Fibroblast of pulmonary artery (primary cell): ENCODE results near the gene FMN1.

Source experiments
- DNase-seq: peaks from one replicate; pipeline ENCODE4 v3.0.0-alpha.2; 2010; ENCODE audit warnings: low read depth
- H3K4me3 ChIP-seq: replicated peaks from 2 replicates; pipeline ENCODE4 v1.5.1; 2011; ENCODE audit warnings: low read depth, mild to moderate bottlenecking, control low read depth, low read length, moderate library complexity
- CTCF ChIP-seq: IDR thresholded peaks from 2 replicates; pipeline ENCODE4 v1.5.1; 2011; ENCODE audit warnings: mild to moderate bottlenecking, control low read depth, low read length, inconsistent platforms; ENCODE audit errors: missing control alignments

FMN1 gene

GRCh38 chr15:33104212-33104611 lies 90.3 kb downstream of the FMN1 start:
- H3K4me3 ChIP-seq = no peak overlapping the region
- no peak for TF ChIP-seq CTCF

GRCh38 chr15:33101036-33101435 lies 93.5 kb downstream of the FMN1 start:
- no peak for TF ChIP-seq CTCF
- DNase-seq = no peak

More at GRCh38 chr15:33104212-33104611, 90.3 kb downstream of the FMN1 start:
- peak; percentile 56 for DNase-seq

DNA sequence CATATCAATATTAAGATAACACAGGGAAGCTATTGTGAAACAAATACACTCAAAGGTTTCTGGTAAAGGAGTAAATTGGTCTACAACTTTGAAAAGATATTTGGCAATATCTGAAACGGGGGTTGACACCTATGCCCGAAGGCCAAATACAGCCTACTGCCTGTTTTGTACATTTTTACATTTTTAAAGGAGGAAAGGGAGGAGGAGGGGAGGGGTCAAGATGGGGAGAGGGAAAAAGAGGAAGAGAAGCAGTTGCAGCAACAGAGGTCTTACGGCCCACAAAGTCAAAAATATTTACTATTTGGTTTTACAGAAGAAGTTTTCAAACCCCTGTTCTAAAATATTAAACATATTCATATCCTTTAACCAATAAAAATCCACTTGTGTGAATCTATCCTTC lies 94.2 kb downstream of the FMN1 start:
- no peak for TF ChIP-seq CTCF
- no peak overlapping the region for H3K4me3 ChIP-seq
- DNase-seq = no peak

More at GRCh38 chr15:33101036-33101435, 93.5 kb downstream of the FMN1 start:
- H3K4me3 ChIP-seq = no peak overlapping the region

DNA sequence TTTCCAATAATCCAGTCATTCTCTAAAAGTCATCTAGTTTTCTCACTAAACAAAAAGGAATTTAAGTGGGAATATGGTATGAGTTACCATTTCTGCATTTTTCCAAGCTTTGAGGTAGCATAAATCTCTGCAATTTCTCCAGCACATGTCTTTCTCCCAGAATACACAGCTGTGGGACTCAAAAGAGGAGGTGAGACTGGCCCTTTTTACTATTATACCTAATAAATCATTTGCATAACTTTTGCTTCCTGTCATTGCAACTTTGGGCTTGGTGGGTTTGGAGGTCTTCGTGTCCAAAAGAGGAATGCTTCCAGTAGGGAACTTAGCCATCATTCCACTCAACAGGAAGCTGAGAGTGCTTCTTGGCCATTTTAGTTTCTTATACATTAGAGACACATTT lies 94.8 kb downstream of the FMN1 start:
- no peak for DNase-seq
- TF ChIP-seq CTCF = no peak
- H3K4me3 ChIP-seq = no peak overlapping the region

- DNase-seq = no peak
- H3K4me3 ChIP-seq = no peak overlapping the region
- TF ChIP-seq CTCF = no peak
Measured at GRCh38 chr15:33099213-33099612, 95.3 kb downstream of the FMN1 start.

GRCh38 chr15:33098094-33099058 lies 96.1 kb downstream of the FMN1 start:
- TF ChIP-seq CTCF = no peak
- no peak overlapping the region for H3K4me3 ChIP-seq
- peak; percentile 68 for DNase-seq
